ENCODE results near the gene CDC5L.

- TF ChIP-seq CTCF (IDR thresholded peaks at IDR 0.05): no peak
- no peak for TF ChIP-seq POLR2A (IDR thresholded peaks at IDR 0.05)
Observed at GRCh38 chr6:44493132-44493531, 105.6 kb downstream of the CDC5L start.

All from lower leg skin (tissue), 3 donors.